Panc1 (cell line): ENCODE results near the gene P2RX1. TPM values are rescaled to one million over a fixed set of nuclear protein-coding genes. Genes with fewer than 3 reads are reported as not detected.

ENCODE experiments used
- total RNA-seq: library from RNA; stranded (reverse); gene quantifications from one replicate; pipeline ENCODE4 v1.2.1, GENCODE V29; 2021; ENCODE audit not compliant: unreplicated experiment

P2RX1 gene
- total RNA-seq, 1 experiment from 2014 or later: not detected

Other genes starting within 250 kb of the P2RX1 start
- gene TAX1BP3, start 247.9 kb downstream of the P2RX1 start, total RNA-seq: 122 TPM
- gene EMC6, start 247.7 kb downstream of the P2RX1 start, total RNA-seq: 65.9 TPM
- 14.9 TPM for gene P2RX5, start 220.3 kb downstream of the P2RX1 start, total RNA-seq
- gene HASPIN, start 192.6 kb downstream of the P2RX1 start, total RNA-seq: 10.6 TPM
- gene ITGAE, start 115.3 kb downstream of the P2RX1 start, total RNA-seq: 20.9 TPM
- 28.1 TPM for gene NCBP3, start 70.2 kb downstream of the P2RX1 start, total RNA-seq
- 6.7 TPM for gene CAMKK1, start 23.4 kb downstream of the P2RX1 start, total RNA-seq
- gene ATP2A3, start 48.0 kb upstream of the P2RX1 start, total RNA-seq: 29.7 TPM
- gene ZZEF1, start 226.6 kb upstream of the P2RX1 start, total RNA-seq: 28.4 TPM
- gene CYB5D2, start 226.7 kb upstream of the P2RX1 start, total RNA-seq: 13.7 TPM